DOHH2 (cell line): ENCODE measurements around the gene CHEK1.

ENCODE experiments used
- CTCF ChIP-seq: fragments of 200-600 bp; sonication (generic); IDR thresholded peaks from one replicate; pipeline ENCODE4 v1.5.1; 2014; ENCODE audit warnings: antibody characterized with exemption, mild to moderate bottlenecking, low read depth, low read length; ENCODE audit not compliant: poor library complexity, severe bottlenecking
- EZH2phosphoT487 ChIP-seq: fragments of 200-600 bp; sonication (generic); IDR thresholded peaks from 2 replicates; pipeline ENCODE4 v1.6.1; 2017; ENCODE audit warnings: borderline replicate concordance, mild to moderate bottlenecking, antibody characterized with exemption, low read length, moderate library complexity, mixed read lengths

DNA sequence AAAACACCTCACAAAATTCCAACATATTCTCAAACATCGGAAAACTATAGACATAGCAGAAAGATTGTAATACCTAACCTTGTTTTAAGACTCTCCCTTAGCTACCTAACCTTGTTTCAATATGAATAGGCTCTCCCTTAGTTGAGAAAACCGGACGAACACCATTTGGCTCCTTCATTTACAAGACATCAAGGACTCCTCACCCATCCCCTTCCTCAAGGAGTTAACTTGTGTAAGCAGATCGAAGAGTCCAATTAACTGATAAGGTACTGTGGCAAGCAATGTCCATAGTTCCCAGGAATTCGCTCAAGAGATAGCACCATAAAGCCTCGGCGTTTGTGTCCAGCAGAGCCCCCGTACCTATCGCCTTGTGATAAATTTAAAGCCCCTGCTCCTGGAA is 60.3 kb downstream of the CHEK1 start:
- TF ChIP-seq CTCF (no peak), EZH2phosphoT487 (no peak)
